Measurements from ENCODE around the gene CRNKL1. TPM values are rescaled to one million over a fixed set of nuclear protein-coding genes. Genes with fewer than 3 reads are reported as not detected.

The CRNKL1 gene
- polyA plus RNA-seq, 1 donor (not counting 4 experiments of a cell fraction or from before 2014, with no cell fraction given) = 11.0 TPM

DNA sequence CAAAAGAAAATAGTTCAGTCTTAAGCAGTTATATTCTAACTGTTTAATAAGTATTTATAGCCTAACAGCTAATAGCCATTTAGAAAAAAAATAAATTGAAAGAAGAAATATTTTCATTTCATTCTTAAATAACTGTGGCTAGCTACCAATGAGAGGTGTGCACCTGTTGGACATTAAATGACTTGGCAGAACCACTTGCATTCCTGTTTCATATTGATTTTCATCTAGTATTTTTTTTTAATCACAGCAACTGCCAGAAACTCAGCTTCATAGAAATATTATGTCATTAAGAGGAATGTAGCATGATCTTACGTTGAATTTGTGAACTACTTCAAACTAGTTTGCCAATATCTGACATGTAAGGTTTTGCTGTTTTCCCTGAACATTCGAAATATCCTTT is 25.0 kb downstream of the CRNKL1 start:
- dilution Hi-C loops (cut with MboI; ENCODE audit: extremely low pct_ligation_motif_present, low sequenced_read_pairs) = no loop called here
- no peaks in the 10 kb centered on the region for H3K27me3 ChIP-seq (ENCODE audit: control insufficient read depth, extremely low read depth, insufficient read depth, low read length)
- no peaks in the 10 kb centered on the region for H3K9me1 ChIP-seq (ENCODE audit: control insufficient read depth, extremely low read depth, insufficient read depth, low read length)
- peaks cover 63% of the 10 kb centered on the region for H3K79me2 ChIP-seq (ENCODE audit: control insufficient read depth, insufficient read depth, low read length)
- TF ChIP-seq EZH2 (IDR thresholded peaks at IDR 0.05; ENCODE audit: low read length) = no peak
- TF ChIP-seq, protein P1, sequence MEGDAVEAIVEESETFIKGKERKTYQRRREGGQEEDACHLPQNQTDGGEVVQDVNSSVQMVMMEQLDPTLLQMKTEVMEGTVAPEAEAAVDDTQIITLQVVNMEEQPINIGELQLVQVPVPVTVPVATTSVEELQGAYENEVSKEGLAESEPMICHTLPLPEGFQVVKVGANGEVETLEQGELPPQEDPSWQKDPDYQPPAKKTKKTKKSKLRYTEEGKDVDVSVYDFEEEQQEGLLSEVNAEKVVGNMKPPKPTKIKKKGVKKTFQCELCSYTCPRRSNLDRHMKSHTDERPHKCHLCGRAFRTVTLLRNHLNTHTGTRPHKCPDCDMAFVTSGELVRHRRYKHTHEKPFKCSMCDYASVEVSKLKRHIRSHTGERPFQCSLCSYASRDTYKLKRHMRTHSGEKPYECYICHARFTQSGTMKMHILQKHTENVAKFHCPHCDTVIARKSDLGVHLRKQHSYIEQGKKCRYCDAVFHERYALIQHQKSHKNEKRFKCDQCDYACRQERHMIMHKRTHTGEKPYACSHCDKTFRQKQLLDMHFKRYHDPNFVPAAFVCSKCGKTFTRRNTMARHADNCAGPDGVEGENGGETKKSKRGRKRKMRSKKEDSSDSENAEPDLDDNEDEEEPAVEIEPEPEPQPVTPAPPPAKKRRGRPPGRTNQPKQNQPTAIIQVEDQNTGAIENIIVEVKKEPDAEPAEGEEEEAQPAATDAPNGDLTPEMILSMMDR (optimal IDR thresholded peaks at IDR 0.05 in 1 of 3, IDR thresholded peaks at IDR 0.05 in 1 of 3, conservative IDR thresholded peaks at IDR 0.05 in 1 of 3; ENCODE audit: extremely low read depth in 1 of 3, insufficient read depth in 2 of 3, low read length in 3 of 3) = no peak
- peaks cover 16 to 29% of the 10 kb centered on the region in 2 experiments for H3K36me3 ChIP-seq (ENCODE audit: control insufficient read depth in 2 of 2, extremely low read depth in 1 of 2, insufficient read depth in 2 of 2, low read length in 2 of 2)
- no peaks in the 10 kb centered on the region for H4K20me1 ChIP-seq (ENCODE audit: control insufficient read depth, extremely low read depth, insufficient read depth, low read length)
- H3K4me2 ChIP-seq (ENCODE audit: control insufficient read depth, extremely low read depth, insufficient read depth, low read depth, low read length) = no peak overlapping the region
- H2AFZ ChIP-seq (ENCODE audit: control insufficient read depth, low read length) = no peak overlapping the region
- H3K4me3 ChIP-seq (ENCODE audit: control insufficient read depth in 2 of 3, extremely low read depth in 1 of 3, insufficient read depth in 2 of 3, low read depth in 1 of 3, low read length in 3 of 3) = no peak overlapping the region
- H3K4me1 ChIP-seq (ENCODE audit: control insufficient read depth, extremely low read depth, insufficient read depth, low read length) = no peaks in the 10 kb centered on the region
- H3K27ac ChIP-seq (ENCODE audit: control insufficient read depth, insufficient read depth, low read length) = no peak overlapping the region
- DNase-seq (ENCODE audit: low read depth, low spot score) = no peak
- no peak for FAIRE-seq
- H3K9ac ChIP-seq (ENCODE audit: control insufficient read depth, extremely low read depth, insufficient read depth, low read length) = no peak overlapping the region
- H3K9me3 ChIP-seq (ENCODE audit: control insufficient read depth, low read depth, low read length) = no peaks in the 10 kb centered on the region

DNA sequence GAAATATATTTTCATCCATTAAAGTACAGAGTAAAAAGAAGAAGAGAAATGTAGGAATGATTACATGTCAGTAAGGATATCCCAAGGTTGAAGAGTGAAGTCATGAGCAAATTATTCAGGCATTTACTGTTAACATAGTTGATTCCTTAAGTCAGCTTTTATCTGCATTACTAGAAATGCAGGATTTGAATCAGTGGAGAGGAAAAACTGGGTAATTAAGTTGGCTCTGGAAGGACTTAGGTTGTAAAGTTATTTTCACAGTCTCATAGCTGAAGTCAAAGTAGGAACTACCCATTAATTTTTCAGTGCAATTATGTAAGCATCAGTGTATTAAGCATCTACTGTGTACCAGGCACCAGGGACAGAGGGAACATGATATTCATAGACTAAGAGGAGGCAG is 27.3 kb downstream of the CRNKL1 start:
- dilution Hi-C loops (cut with MboI; ENCODE audit: extremely low pct_ligation_motif_present, low sequenced_read_pairs) = no loop called here
- H4K20me1 ChIP-seq (ENCODE audit: control insufficient read depth, extremely low read depth, insufficient read depth, low read length) = no peaks in the 10 kb centered on the region
- H3K79me2 ChIP-seq (ENCODE audit: control insufficient read depth, insufficient read depth, low read length) = peaks cover 82% of the 10 kb centered on the region
- no peak overlapping the region for H3K27ac ChIP-seq (ENCODE audit: control insufficient read depth, insufficient read depth, low read length)
- H3K4me3 ChIP-seq (ENCODE audit: control insufficient read depth in 2 of 3, extremely low read depth in 1 of 3, insufficient read depth in 2 of 3, low read depth in 1 of 3, low read length in 3 of 3) = no peak overlapping the region
- H3K4me2 ChIP-seq (ENCODE audit: control insufficient read depth, extremely low read depth, insufficient read depth, low read depth, low read length) = no peak overlapping the region
- no peaks in the 10 kb centered on the region for H3K9me1 ChIP-seq (ENCODE audit: control insufficient read depth, extremely low read depth, insufficient read depth, low read length)
- H3K4me1 ChIP-seq (ENCODE audit: control insufficient read depth, extremely low read depth, insufficient read depth, low read length) = peaks cover under 1% of the 10 kb centered on the region
- no peak overlapping the region for H2AFZ ChIP-seq (ENCODE audit: control insufficient read depth, low read length)
- FAIRE-seq (no peak), DNase-seq (ENCODE audit: low read depth, low spot score) (no peak)
- TF ChIP-seq, protein P1 (optimal IDR thresholded peaks at IDR 0.05 in 1 of 3, IDR thresholded peaks at IDR 0.05 in 1 of 3, conservative IDR thresholded peaks at IDR 0.05 in 1 of 3; ENCODE audit: extremely low read depth in 1 of 3, insufficient read depth in 2 of 3, low read length in 3 of 3) = no peak
- TF ChIP-seq EZH2 (IDR thresholded peaks at IDR 0.05; ENCODE audit: low read length) = no peak
- H3K9ac ChIP-seq (ENCODE audit: control insufficient read depth, extremely low read depth, insufficient read depth, low read length) = no peak overlapping the region
- no peaks in the 10 kb centered on the region for H3K9me3 ChIP-seq (ENCODE audit: control insufficient read depth, low read depth, low read length)
- peaks cover 13 to 29% of the 10 kb centered on the region in 2 experiments for H3K36me3 ChIP-seq (ENCODE audit: control insufficient read depth in 2 of 2, extremely low read depth in 1 of 2, insufficient read depth in 2 of 2, low read length in 2 of 2)
- H3K27me3 ChIP-seq (ENCODE audit: control insufficient read depth, extremely low read depth, insufficient read depth, low read length) = no peaks in the 10 kb centered on the region

All from keratinocyte (primary cell).